ENCODE data around the gene EGFL8.

EGFL8 gene

DNA sequence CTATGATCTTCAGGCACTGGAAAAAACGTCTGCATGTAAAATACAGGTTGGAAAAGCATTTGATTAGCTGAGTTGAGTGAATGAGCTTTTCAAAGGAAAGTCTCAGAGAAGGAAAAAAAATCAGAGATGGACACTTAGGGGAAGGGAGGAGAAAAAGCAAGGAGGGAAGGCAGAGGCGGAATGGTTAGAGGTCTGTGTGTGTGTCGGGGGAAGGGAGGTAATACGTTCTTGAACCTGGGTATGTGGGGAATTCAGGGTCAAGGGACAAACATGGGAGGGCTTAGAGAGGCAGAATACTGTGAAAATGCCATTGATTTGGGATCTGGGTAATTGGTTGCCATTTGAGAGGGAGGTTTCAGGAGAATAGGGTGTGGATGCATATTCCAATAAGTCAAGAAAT lies 17.7 kb upstream of the EGFL8 start:
- no peak for DNase-seq (ENCODE audit: low read depth)

- DNase-seq (ENCODE audit: low read depth): no peak
These were observed 16.8 kb upstream of the EGFL8 start for GRCh38 chr6:32147401-32148132.

- DNase-seq (ENCODE audit: low read depth): no peak
These were observed 15.9 kb upstream of the EGFL8 start for GRCh38 chr6:32148289-32149091.

- no peak for DNase-seq (ENCODE audit: low read depth)
These were observed 15.2 kb upstream of the EGFL8 start for GRCh38 chr6:32149092-32149755.

DNA sequence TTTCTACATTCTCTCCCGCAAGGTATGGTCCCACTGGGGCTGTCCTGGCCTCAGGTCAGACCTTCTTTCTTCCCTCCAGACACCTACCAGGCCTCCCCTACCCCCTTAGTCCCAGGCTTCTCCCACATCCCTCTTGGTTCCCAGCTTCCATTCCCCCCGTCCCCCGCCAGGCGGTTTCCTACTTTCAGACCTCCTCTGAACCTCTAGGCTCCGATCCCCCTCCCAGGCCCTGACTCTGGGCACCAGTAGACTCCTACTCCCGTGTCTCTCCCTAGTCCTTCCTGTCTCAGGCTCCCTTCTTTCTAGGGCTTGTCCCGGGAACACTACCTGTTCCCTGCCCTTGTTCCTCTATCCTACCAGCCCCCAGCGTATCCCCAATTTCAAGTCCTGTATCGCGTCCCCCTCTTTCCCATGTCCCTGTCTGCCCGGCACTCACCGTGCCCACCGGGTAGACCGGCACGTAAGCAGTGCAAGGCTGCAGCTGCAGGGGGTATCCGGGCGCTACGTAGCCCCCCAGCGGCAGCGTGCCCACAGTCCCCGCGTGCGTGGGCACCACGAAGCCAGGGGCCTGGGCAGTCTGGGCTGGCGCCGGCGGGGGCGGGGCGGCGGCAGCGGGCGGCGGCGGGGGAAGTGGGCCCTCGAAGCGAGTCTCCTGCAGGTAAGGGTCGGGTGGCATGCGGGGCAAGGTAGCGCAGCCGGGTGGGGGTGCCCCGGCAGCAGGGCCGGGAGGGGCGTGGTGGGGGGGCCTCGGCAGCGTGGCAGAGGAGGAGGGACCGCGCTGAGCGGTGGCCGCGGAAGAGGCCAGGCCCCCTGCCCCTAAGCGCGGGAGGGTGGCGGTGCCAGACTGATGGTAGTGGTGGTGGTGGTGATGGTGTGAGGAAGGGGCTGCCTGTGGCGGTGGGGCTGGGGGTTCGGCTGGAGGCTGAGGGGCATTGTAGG lies 14.2 kb upstream of the EGFL8 start:
- DNase-seq (ENCODE audit: low read depth): no peak

- DNase-seq (ENCODE audit: low read depth): no peak
These were observed 13.1 kb upstream of the EGFL8 start for GRCh38 chr6:32151181-32151862.

DNA sequence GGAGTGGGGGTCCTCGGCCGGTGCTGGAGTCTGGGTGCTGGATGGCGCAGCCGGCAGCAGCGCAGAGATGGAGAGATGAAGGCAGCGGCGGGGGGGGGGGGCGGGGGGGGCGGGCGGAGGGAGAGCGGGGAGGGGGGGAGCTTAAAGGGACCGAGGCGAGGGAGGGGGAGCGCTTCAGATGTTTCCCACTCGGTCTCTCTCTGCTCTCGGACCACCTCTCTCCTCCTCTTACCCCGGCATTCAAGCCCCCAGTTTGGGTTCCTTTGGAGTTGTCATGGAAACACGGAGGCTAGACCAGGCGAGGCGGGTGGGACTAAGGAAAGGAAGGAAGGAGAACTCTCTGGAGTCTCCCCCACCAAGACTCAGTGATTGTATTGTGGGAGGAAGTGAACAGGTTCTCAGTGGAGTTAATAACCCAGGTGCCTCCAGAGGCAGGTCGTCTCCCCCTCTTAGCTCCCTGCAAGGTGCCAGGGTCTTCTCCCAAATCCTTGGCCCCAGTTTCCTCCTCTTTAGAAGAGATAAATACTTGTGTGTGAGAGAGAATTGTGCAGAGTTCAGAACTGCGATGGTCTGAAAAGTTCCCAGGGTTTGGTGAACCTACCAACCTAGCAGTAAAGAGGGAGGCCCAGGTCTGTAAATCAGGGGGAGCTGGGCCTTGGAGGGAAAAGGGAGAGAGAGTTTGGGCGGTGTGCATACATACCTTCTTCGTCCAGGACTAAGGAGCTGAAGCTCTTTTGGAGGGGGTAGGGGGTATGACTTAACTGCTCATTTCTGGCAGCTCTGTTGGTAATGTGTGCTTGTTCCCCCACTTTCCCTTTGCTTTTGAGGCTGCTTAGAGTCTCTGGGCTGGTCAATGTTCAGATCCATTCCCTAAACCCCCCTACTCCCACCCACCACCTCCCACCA lies 12.3 kb upstream of the EGFL8 start, which contains the start of gene PRRT1:
Gene PRRT1 (minus strand): TSS at position 77 of the 906 bp plus-strand sequence. CDS start 112 bp downstream, outside the sequence.
- no peak for DNase-seq (ENCODE audit: low read depth)

DNA sequence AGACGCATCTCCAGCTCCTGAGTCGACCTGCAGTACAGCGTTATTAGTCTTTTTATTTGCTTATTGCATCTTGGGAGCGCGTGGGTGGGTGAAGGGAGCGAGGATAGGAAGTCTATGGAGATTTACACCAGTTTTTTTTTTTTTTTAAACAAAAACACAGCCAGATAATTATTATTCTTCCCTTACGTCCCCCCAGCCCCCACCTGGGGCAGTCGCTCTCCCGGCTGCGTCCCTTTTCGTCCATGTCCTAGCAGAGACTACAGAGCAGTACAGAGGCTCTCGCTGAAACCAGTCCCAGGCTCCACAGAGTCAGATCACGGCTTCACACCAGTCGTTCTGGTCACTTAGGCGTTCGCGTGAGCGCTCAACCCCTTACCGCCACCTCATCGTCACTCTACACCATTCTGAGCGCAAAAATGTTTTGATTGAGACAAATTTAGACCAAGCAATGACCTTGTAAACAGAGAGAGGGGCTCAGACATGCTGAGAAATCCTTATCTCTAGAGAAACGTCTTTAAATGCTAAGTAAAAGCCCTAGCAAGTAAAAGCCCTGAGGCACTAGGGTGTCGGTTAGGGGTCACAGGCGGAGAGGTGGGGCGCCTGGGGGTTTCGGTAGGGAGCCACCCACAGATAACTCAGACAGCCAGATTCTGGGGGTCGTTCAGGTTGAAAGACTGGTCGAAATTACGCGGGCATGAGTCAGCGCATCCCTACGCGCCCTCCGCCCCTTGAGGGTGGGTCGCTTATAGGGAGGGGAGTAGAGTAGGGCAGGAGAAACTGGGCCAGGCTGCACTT lies 11.4 kb upstream of the EGFL8 start:
- no peak for DNase-seq (ENCODE audit: low read depth)

DNA sequence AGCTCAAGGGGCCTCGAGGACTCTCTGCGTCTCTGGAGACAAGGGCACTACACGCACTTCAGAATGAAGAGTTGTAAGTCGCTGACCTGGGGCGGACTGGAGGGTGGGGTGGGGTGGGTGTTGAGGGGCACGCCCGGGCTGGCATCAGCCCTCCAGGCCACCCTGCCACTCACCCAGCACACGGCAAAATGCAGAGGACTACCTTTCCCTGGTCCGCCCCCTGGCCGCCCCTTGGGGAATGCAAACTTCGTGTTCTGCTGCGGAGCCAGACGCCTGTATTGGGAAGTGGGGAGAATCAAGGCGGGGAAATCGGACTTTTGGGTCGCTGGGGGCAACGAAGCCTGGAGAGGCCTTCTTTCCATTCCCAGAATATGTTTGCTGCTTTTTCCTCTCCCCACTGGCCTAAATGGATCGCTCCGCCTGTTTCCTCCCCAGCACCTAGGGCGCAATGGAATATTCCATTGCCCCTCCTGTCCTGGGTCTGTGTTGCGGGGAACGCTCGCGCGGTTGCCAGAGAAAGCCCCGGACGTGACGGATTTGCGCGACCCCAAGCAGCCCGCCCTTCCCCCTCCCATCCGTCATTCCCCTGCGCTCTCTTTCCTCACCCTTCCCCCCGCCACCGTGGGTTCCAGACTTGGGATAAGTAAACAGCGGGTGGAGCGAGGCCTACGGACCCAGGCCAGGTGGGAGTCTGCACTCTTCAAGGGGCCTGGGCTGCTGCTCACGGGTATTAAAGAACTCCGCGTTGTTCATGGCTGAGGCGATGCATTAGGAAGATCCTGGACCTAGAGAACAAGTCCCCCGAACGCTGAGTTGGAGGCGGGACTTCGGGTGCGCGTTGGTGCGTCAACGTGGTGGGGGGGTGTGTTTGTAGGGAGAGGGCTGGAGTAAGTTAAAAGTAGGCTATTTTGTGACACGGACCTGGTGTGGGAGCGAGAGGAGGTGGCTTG lies 10.6 kb upstream of the EGFL8 start, which contains the start of gene PPT2:
Gene PPT2 (plus strand): TSS at position 578 of the 950 bp plus-strand sequence. CDS start 454 bp downstream, outside the sequence.
- peak; percentile 84 for DNase-seq (ENCODE audit: low read depth)

GRCh38 chr6:32154514-32155161 lies 9.8 kb upstream of the EGFL8 start:
- DNase-seq (ENCODE audit: low read depth): no peak

GRCh38 chr6:32156891-32157290 lies 7.5 kb upstream of the EGFL8 start:
- no peak for DNase-seq (ENCODE audit: low read depth)

GRCh38 chr6:32158052-32158451 lies 6.3 kb upstream of the EGFL8 start:
- no peak for DNase-seq (ENCODE audit: low read depth)

- no peak for DNase-seq (ENCODE audit: low read depth)
These were observed 686 bp upstream of the EGFL8 start for GRCh38 chr6:32163559-32164258.

- no peak for DNase-seq (ENCODE audit: low read depth)
These were observed 2.1 kb downstream of the EGFL8 start for GRCh38 chr6:32166411-32167061.

GRCh38 chr6:32167154-32167760 lies 2.9 kb downstream of the EGFL8 start:
- DNase-seq (ENCODE audit: low read depth): no peak

Measured in stromal cell of bone marrow (primary cell).